HG03354 (cell line): ENCODE measurements around the gene KLF13.
A peak's percentile ranks its signal among the peaks of the same experiment; 100 is the strongest.

ENCODE experiments used
- ATAC-seq: cut with Tn5 transposase; IDR thresholded peaks from one replicate; pipeline ENCODE4 v1.9.1; 2021; ENCODE audit warnings: mild to moderate bottlenecking; ENCODE audit not compliant: unreplicated experiment, poor library complexity, severe bottlenecking

Gene KLF13

DNA sequence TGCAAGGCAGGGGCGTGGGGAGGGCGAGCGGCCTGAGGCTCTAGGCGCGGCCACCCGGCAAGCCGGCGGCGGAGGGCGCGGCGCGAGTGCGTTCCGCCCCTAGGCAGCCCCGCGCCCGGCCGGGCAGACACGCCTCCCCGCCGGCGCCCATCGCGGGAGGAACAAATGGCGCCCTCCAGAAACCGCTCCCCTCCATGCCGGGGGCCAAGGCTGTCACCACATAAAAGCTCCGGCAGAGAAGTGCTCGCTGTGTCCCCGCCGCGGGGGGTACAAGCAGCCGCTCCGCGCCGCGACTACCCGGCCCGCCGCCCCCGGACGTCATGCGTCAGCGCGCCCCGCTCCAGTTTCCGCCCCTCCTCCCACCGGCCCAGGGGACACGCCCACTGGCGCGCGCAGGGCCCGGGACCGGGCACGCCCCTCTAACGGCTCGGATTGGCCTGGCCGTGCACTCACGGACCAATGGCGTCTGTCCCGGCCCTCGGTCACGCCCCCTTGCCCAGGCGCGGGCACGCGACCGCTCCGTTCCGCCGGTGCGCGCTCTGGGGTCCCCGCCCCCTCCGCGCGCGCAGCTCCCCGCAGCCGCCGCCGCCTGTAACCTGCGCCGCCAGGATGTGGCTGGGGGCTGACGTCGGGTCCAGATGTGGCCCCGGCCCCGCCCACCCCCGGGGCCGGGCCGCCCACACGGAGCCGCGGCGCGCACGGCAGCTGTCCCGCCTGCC is at the start of gene KLF13:
Gene KLF13 (plus strand): TSS at position 680 of the 719 bp plus-strand sequence. CDS start 378 bp downstream, outside the sequence.
- peak; percentile 64 for ATAC-seq

- no peak for ATAC-seq
These were observed 49.1 kb upstream of the KLF13 start for GRCh38 chr15:31277335-31278060.

GRCh38 chr15:31278061-31278445 is 48.6 kb upstream of the KLF13 start:
- no peak for ATAC-seq

GRCh38 chr15:31278544-31279220 is 48.0 kb upstream of the KLF13 start:
- no peak for ATAC-seq

GRCh38 chr15:31279221-31280045 is 47.2 kb upstream of the KLF13 start:
- ATAC-seq: no peak

GRCh38 chr15:31280046-31280830 is 46.4 kb upstream of the KLF13 start:
- ATAC-seq: no peak

DNA sequence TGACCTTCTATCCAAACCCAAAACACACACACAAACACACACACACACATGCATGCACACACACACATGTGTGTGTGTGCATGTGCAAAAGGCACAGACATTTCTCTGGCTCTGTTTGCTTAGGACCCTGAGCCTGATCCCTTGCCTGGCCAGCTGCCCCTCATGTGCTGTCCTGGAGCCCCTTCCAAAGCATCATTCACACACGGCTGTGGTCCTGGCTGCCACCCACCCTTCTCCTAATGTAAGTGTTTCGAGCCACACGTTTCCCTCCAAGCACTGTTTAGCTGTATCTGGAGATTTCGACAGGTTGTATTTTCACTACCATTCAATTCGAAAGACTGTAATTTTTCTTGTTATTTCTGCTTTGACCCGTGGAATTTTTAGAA is 45.8 kb upstream of the KLF13 start:
- ATAC-seq: no peak

GRCh38 chr15:31283043-31283442 is 43.6 kb upstream of the KLF13 start:
- no peak for ATAC-seq

- ATAC-seq: peak; percentile 89
These were observed 40.8 kb upstream of the KLF13 start for GRCh38 chr15:31285772-31286261.

DNA sequence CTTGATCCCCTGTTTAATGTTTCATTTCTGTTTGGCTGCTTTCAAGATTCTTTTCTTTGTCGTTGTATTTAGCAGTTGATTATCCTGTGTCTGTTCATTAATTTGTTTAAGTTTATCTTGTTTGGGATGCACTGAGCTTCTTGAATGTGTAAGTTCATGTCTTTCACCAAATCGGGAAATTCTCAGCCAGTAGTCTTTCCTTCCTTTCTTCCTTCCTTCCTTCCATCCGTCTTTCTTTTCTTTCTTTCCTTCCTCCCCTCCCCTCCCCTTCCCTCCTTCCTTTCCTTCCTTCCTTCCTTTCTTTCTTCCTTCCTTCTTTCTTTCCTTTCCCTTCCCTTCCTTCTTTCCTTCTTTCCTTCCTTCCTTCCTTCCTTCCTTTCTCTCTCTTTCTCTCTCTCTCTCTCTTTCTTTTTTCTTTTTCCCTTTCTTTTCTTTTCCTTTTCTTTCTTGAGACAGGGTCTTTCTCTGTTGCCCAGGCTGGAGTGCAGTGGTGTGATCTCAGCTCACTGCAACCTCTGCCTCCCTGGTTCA is 35.5 kb upstream of the KLF13 start:
- no peak for ATAC-seq

- no peak for ATAC-seq
These were observed 34.1 kb upstream of the KLF13 start for GRCh38 chr15:31292391-31293015.

- no peak for ATAC-seq
These were observed 33.0 kb upstream of the KLF13 start for GRCh38 chr15:31293655-31294054.

GRCh38 chr15:31294067-31294466 is 32.6 kb upstream of the KLF13 start:
- no peak for ATAC-seq

DNA sequence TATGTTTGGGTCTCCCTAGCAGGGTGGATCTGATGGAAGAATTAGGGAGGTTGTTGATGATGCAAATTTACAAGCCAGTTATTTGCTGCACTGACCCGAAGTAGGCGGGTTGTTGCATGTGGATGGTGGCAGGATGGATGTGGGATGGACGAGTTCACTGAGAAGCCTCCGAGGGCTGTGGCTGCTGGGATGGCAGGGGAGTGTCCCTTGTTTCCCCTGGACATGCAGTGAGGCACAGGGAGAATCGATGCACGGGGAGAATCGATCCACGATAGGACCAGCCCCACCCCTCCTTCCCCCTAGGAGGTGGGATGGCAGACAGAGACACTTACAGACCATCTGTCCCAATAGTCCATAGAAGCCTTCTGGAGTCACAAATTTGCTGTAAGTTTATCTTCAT is 31.0 kb upstream of the KLF13 start:
- ATAC-seq: no peak

- ATAC-seq: no peak
These were observed 30.4 kb upstream of the KLF13 start for GRCh38 chr15:31296219-31296645.

DNA sequence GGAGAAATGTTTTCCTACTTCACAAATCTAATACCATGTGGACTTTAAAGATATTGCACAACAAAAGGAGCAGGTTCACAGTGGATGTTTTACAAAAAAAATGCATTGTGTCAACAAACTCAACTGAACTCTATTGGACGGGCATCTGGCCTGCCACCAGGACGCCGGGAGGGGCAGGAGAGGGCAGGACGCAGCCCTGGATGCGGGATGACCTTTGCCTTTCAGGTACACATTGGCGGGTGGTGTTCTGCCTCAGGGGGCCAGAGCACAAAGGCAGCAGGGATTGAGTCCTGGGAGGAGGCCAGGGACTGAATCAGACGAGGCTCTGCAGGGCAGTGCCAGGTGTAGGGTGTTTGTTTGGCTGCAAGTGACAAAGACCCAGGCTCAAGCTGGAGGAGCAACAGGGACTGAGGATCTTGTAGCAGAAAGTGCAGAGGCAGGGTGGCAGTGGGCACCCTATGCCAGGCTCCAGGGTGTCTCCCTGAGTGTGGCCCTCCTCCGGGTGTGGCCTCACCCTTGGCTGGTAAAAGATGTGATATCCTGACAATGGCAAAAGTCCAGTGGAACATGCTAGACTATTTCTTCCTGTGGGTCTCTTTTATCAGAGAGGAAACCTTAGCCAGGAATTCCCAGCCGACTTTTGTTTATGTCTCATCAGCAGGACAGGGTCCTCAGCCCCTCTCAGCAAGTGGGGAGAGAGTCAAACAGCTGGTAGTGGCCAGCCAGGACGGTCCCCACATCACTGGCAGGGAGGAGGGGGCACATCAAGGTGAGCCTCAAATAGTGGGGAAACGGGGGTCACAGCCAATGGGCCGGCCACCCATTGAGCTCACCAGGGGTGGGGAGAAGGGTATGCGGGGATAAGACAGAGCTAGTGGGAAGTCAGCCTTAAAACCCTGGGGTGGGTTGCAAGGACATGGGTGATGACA is 29.7 kb upstream of the KLF13 start:
- no peak for ATAC-seq
